Uterus (tissue), 4 donors: Measurements from ENCODE around the gene FUT6. TPM values are rescaled to one million over a fixed set of nuclear protein-coding genes. Genes with fewer than 3 reads are reported as not detected.

Experiments
- DNase-seq, 2 donors: peaks; one replicate each; pipeline ENCODE4 v3.0.0-alpha.2; 2019 to 2020
- H3K27ac ChIP-seq, 2 donors: fragments of 200-600 bp; sonication (generic); 1 replicate in 1 of 2; 2 replicates in 1 of 2; pipeline ENCODE4 v1.5.1; 2016 to 2018
- H3K27me3 ChIP-seq, 2 donors: fragments of 200-600 bp; sonication (generic); one replicate each; pipeline ENCODE4 v1.5.1; 2018 to 2019; ENCODE audit warnings: control low read depth in 1 of 2
- H3K36me3 ChIP-seq, 2 donors: fragments of 200-600 bp; sonication (generic); one replicate each; pipeline ENCODE4 v1.5.1; 2019; ENCODE audit warnings: control low read depth in 1 of 2
- H3K4me1 ChIP-seq, 2 donors: fragments of 200-600 bp; sonication (generic); one replicate each; pipeline ENCODE4 v1.5.1; 2018 to 2019; ENCODE audit warnings: control low read depth in 1 of 2
- H3K4me3 ChIP-seq, 2 donors: fragments of 200-600 bp; sonication (generic); 1 replicate in 1 of 2; 2 replicates in 1 of 2; pipeline ENCODE4 v1.5.1; 2018 to 2019; ENCODE audit warnings: mild to moderate bottlenecking in 1 of 2
- H3K9me3 ChIP-seq, 2 donors: fragments of 200-600 bp; sonication (generic); one replicate each; pipeline ENCODE4 v1.5.1; 2019; ENCODE audit warnings: control low read depth in 1 of 2
- CTCF ChIP-seq, 4 experiments: fragments of 200-600 bp in 2 of 4; fragments of 450-650 bp in 2 of 4; sonication (generic) in 2 of 4; IDR thresholded peaks; one replicate each; pipeline ENCODE4 v1.5.1; 2016 to 2019; ENCODE audit warnings: antibody characterized with exemption in 4 of 4, mild to moderate bottlenecking in 2 of 4, moderate library complexity in 1 of 4
- POLR2A ChIP-seq, 2 donors: fragments of 450-650 bp; IDR thresholded peaks; one replicate each; pipeline ENCODE4 v1.6.1; 2016; ENCODE audit warnings: antibody characterized with exemption in 2 of 2, mild to moderate bottlenecking in 1 of 2, moderate library complexity in 1 of 2
- intact Hi-C: fragments of 100-400 bp; cut with DNase I; formaldehyde crosslinking; loops from one replicate; pipeline ENCODE4 v1.15.1; 2023; ENCODE audit warnings: low total_unique reads
- total RNA-seq, 4 donors: library from RNA; depleted of rRNA in 3 of 4; stranded (reverse); fragments of >200 nt in 3 of 4; gene quantifications; one replicate each; pipeline versions ENCODE4 v1.1.0 to v1.2.4, GENCODE V29; 2014 to 2023
- donor health status: DM: yes; HTN: yes; CAD: no.

Gene FUT6
- total RNA-seq, 4 donors from 2014 or later: 0.55 TPM; not detected in 3

GRCh38 chr19:5800361-5801270 lies 38.9 kb downstream of the FUT6 start:
- Histone ChIP-seq H3K4me3 (no peak overlapping the region), H3K4me1 (no peaks in the 10 kb centered on the region), H3K36me3 (no peaks in the 10 kb centered on the region), H3K9me3 (no peaks in the 10 kb centered on the region), H3K27me3 (peaks cover 8 to 26% of the 10 kb centered on the region in 2 donors), H3K27ac (no peak overlapping the region)
- intact Hi-C loops: no loop called here
- no peak for DNase-seq
- TF ChIP-seq POLR2A (IDR thresholded peaks at IDR 0.05) (no peak), CTCF (IDR thresholded peaks at IDR 0.05) (no peak)

- no peaks in the 10 kb centered on the region for H3K4me1 ChIP-seq
- H3K4me3 ChIP-seq: no peak overlapping the region
- no peak overlapping the region for H3K27ac ChIP-seq
- TF ChIP-seq CTCF (IDR thresholded peaks at IDR 0.05) (no peak), POLR2A (IDR thresholded peaks at IDR 0.05) (no peak)
- DNase-seq: no peak
- no peaks in the 10 kb centered on the region for H3K36me3 ChIP-seq
- H3K27me3 ChIP-seq: peaks cover 5 to 24% of the 10 kb centered on the region in 2 donors
- H3K9me3 ChIP-seq: no peaks in the 10 kb centered on the region
- intact Hi-C loops: no loop called here
Measured at GRCh38 chr19:5799247-5800241, 40.0 kb downstream of the FUT6 start.

GRCh38 chr19:5798244-5798643 lies 41.3 kb downstream of the FUT6 start:
- TF ChIP-seq POLR2A (IDR thresholded peaks at IDR 0.05) (no peak), CTCF (IDR thresholded peaks at IDR 0.05) (no peak)
- no peak for DNase-seq
- Histone ChIP-seq H3K27ac (no peak overlapping the region), H3K4me3 (no peak overlapping the region), H3K4me1 (no peaks in the 10 kb centered on the region), H3K27me3 (peaks cover 5 to 14% of the 10 kb centered on the region in 2 donors), H3K9me3 (no peaks in the 10 kb centered on the region), H3K36me3 (no peaks in the 10 kb centered on the region)
- intact Hi-C loops: no loop called here

- Histone ChIP-seq H3K4me1 (no peaks in the 10 kb centered on the region), H3K4me3 (no peak overlapping the region), H3K9me3 (no peaks in the 10 kb centered on the region), H3K27ac (no peak overlapping the region), H3K36me3 (no peaks in the 10 kb centered on the region), H3K27me3 (no peaks in the 10 kb centered on the region)
- intact Hi-C loops: no loop called here
- no peak for TF ChIP-seq POLR2A (IDR thresholded peaks at IDR 0.05)
- TF ChIP-seq CTCF (IDR thresholded peaks at IDR 0.05): no peak
- DNase-seq: no peak
Measured at GRCh38 chr19:5795382-5795919, 44.1 kb downstream of the FUT6 start.
